HG03095 (cell line): ENCODE results near the gene SLC39A3.

Experiments
- ATAC-seq: cut with Tn5 transposase; IDR thresholded peaks from one replicate; pipeline ENCODE4 v1.9.1; 2021; ENCODE audit warnings: moderate library complexity; ENCODE audit not compliant: unreplicated experiment

The SLC39A3 gene, protein sequence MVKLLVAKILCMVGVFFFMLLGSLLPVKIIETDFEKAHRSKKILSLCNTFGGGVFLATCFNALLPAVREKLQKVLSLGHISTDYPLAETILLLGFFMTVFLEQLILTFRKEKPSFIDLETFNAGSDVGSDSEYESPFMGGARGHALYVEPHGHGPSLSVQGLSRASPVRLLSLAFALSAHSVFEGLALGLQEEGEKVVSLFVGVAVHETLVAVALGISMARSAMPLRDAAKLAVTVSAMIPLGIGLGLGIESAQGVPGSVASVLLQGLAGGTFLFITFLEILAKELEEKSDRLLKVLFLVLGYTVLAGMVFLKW

DNA sequence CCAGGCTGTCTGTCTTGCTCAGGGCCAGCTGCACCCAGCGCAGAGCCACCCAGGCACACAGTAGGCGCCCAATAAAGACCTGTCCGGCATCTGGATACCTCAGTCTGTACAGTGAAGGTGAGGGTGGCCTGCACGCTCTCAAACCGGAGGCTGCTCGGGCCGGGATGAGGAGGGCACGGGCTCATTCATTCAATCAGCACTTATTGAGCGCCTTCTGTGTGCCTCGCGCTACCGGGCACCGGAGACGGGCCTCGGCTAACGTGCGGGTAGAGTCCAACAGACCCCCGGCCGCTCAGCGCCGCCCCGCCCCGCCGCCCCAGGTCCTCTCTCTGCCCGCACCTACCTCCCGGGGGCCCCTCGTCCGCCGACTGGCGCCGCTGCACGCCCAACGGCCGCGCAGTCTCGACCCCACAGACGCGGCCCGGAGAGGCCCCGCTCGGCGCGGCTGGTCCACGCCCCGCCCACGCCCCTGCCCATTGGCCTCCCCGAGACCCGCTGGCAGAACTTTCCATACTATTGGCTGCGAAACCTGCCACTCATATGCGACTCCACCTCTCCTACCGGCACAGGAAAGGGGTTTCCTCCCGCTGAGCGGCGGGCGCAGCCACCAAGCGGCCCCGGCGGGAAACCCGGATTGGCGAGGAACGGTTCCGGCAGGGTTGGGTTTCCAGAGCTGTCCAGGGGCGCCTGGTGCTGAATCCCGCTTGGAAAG is at the start of gene SLC39A3:
Gene SLC39A3, minus strand, starts transcription at position 416 of the 712 bp plus-strand sequence. CDS start 2,760 bp downstream, outside the sequence.
- ATAC-seq: peak; percentile 86

- ATAC-seq: no peak
These were observed 48.4 kb upstream of the SLC39A3 start for GRCh38 chr19:2788237-2788636.

DNA sequence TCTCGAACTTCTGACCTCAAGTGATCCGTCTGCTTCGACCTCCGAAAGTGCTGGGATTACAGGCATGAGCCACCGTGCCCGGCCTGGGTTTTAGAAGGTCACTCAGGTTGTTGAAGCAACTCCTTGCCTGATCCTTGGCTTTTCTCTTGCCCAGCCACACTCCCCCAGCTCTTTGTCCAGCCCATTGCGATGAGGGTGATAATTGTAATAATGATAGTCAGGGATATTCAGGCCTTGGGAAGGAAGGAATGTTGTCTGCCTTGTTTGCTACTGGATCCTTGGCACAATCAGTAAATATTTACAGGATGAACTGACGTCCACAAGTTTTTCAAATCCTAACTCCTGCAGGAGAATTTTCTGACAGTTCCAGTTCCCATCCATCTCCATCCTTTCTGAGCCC is 47.3 kb upstream of the SLC39A3 start:
- no peak for ATAC-seq

- ATAC-seq: peak; percentile 49
These were observed 45.6 kb upstream of the SLC39A3 start, which contains the start of gene THOP1 for GRCh38 chr19:2785244-2785997. TSS of gene THOP1 (plus strand) at chr19:2785503. CDS start at chr19:2785663, 160 bp downstream.

- no peak for ATAC-seq
These were observed 43.9 kb upstream of the SLC39A3 start for GRCh38 chr19:2783781-2784145.

GRCh38 chr19:2782936-2783780 is 43.3 kb upstream of the SLC39A3 start, which contains the start of gene SGTA:
TSS of gene SGTA (minus strand) at chr19:2783273. CDS start at chr19:2769068, 14,205 bp downstream.
- ATAC-seq: peak; percentile 63

- ATAC-seq: no peak
These were observed 42.6 kb upstream of the SLC39A3 start for GRCh38 chr19:2782329-2782935.

DNA sequence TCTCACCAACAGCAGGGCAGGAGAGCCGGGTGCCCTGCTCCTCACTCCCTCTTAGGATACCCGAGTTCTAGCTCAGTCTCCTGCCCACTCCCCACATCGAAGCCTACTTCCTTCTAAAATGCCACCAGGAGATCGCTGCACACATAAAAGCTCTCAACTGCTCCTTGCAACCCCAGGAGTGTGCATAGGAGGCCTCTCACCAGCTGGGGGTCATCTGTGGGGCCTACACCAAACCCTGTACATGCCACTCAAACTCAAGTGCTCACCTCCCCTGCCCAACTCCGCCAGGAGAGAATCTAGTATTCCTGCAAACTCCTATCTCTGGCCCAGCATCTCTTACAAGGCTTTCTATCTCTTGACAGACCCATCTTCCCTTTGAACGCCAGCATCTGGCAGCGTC is 40.5 kb upstream of the SLC39A3 start:
- no peak for ATAC-seq

- no peak for ATAC-seq
These were observed 39.4 kb upstream of the SLC39A3 start for GRCh38 chr19:2779121-2779740.

GRCh38 chr19:2777952-2778683 is 38.3 kb upstream of the SLC39A3 start:
- no peak for ATAC-seq

DNA sequence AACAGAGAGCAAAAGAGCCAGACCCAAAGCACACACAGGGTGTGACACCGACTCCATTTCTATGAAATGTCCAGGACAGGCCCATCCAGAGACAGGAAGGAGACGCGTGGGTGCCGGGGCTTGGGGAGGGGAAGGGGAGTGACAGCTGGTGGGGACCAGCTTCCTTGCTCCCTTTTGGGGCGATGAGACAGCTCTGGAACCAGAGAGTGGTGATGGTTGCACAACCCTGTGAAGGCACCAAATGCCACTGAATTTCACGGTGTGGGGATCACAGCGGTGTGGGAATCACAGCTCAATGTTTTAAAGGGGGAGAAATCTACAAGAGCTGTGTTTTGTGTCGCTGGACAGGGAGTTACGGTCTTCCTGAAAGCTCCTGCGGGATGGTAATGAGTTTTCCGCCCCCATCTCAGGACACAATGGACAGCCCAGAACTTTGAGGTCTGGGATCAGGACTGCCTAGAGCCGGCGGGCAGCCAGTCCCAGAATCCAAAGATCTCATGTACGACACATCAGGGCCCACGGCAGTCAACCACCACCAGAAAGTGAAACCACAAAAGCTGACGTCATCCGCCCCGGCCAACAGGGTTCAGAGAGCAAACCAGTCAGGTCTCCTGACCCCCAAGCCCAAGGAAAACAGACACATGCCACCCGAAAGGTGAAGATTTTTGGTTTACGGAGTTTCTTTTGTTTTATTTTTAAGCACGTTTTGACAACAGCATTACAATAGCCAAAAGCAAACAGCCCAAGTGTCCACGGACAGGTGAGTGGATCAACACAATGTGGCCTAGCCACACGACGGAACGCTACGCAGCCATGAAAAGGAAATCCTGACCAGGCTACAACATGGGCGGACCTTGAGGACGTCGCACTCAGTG is 36.0 kb upstream of the SLC39A3 start:
- ATAC-seq: no peak

- ATAC-seq: no peak
These were observed 35.2 kb upstream of the SLC39A3 start for GRCh38 chr19:2774953-2775555.

GRCh38 chr19:2774083-2774679 is 34.4 kb upstream of the SLC39A3 start:
- no peak for ATAC-seq

DNA sequence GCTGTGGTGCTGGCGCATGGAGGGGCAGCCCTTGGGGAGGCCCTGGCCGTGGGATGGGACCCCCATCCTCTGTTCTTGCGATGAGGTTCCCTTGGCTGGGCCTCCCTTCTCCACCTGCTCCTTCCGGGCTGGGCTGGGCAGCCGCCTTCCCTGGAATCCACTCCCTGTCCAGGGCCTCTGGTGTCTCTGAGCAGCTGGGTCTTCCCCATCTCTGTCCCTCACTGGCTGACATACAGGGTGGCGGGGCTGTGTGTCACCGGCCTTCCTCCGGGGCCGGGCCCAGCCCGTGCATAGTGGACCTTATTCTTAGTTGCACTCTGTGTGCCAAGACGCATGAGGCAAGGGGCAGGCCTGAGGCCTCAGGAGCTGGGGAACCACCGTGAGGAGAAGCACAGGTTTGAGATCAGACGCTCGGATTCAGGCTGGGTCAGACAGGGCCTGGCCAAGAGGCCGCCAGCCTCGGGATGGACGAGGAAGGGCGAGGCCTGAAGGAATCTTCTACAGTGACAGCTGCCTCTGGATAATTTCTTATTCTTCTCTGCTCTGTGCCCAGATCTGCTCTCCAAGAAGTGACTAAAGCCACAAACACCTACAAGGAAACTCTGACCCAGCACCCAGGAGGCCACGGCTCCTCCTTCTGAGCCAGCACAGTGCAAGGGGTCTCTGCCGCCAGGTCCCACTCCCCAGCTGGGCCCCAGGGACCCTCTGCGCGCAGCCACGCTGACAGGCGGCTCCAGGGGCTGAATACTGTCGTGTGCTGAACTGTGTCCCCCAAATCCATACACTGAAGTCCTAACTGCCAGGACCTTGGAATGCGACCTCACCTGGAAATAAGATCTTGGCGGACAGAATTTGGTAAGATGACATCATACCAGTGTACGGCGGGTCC is 32.2 kb upstream of the SLC39A3 start:
- no peak for ATAC-seq

DNA sequence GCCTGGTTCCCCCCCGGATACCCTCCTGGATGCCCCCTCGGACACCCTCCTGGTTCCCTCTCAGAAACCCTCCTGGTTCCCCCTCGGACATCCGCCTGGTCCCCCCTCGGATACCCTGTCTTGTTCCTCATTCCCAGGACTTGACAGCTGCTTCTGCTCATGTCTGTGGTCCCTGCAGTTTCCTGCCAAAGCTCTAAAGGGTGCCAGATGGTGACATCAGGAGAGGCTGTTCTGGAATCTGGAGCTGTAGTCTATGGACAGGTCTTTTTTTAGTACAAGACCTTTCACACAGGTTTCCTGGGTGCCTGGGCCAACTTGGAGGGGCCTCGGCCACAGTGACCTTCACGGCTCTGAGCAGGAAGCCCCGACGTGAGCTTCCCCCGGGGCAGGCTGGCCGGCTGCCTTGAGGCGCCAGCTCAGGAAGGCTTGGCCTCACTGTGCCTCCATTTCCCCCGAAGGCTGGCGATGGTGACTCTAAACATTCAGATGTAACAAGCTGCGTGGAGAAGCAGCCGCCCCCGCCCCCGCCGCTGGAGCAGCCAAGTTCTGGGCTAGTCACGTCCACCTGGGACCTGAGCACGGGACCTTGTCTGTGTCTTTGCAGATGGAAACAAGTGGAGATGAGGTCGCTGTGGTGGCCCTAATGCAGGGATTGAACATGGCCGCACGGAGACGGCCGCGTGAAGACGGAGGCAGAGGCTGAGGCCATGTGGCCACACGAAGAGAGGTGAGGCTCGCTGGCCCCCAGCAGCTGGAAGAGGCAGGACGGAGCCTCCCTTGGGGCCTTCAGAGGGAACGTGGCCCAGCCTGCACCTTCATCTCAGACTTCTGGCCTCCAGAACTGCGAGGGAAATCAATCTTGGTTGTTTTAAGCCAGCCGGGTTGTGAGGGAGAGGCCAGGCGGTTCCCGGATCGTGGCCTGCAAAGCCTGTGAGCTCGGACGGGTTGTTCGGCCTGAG is 30.5 kb upstream of the SLC39A3 start:
- no peak for ATAC-seq
